Mucosa of descending colon (tissue), 3 donors: ENCODE results near the gene TM9SF1. TPM values are rescaled to one million over a fixed set of nuclear protein-coding genes. Genes with fewer than 3 reads are reported as not detected.

Source experiments
- ATAC-seq: fragments of 200-7000 bp; cut with Tn5 transposase; one replicate; pipeline ENCODE4 v1.9.1; 2020; ENCODE audit warnings: mild to moderate bottlenecking, moderate library complexity
- DNase-seq, 3 donors: peaks; one replicate each; pipeline ENCODE4 v3.0.0-alpha.2; 2020
- H3K36me3 ChIP-seq: fragments of 200-600 bp; one replicate; pipeline ENCODE4 v1.8.0; 2021; ENCODE audit warnings: low read depth, mild to moderate bottlenecking
- H3K4me1 ChIP-seq: fragments of 200-600 bp; one replicate; pipeline ENCODE4 v1.8.0; 2021; ENCODE audit warnings: low read depth, mild to moderate bottlenecking
- H3K4me3 ChIP-seq: fragments of 200-600 bp; one replicate; pipeline ENCODE4 v1.8.0; 2021; ENCODE audit warnings: mild to moderate bottlenecking
- H3K9me3 ChIP-seq: fragments of 200-600 bp; one replicate; pipeline ENCODE4 v1.8.0; 2021; ENCODE audit warnings: mild to moderate bottlenecking
- CTCF ChIP-seq: fragments of 200-600 bp; IDR thresholded peaks from one replicate; pipeline ENCODE4 v1.8.0; 2022; ENCODE audit warnings: antibody characterized with exemption, mild to moderate bottlenecking
- intact Hi-C, 2 donors: fragments of 100-400 bp; cut with DNase I in 1 of 2; cut with micrococcal nuclease in 1 of 2; formaldehyde crosslinking; loops; one replicate each; pipeline versions ENCODE4 v1.11.0 to v1.11.1; 2022; cut with DNase I, micrococcal nuclease
- total RNA-seq, 3 donors: library from RNA; stranded (reverse); fragmentation: NEBNext Ultra II Directional in 2 of 3; extraction: Animal tissue kit (Norgen Biotek cat#: 25700) in 2 of 3; gene quantifications; one replicate each; pipeline versions ENCODE4 v1.2.1 to v1.2.4, GENCODE V29; 2021 to 2023
- donor health status: DM: no; HTN: no; CAD: no; lungs with moderate emphysema.
- donor health status: DM: no; HTN: no; CAD: no.
- donor health status: DM: no; HTN: yes; CAD: no.

The TM9SF1 gene
- total RNA-seq, 3 donors from 2014 or later: 41.7 to 49.1 (median 47.1) TPM

GRCh38 chr14:24172261-24172860, 22.9 kb downstream of the TM9SF1 start:
- H3K4me3 ChIP-seq: no peak overlapping the region
- ATAC-seq (no peak), DNase-seq (no peak)
- TF ChIP-seq CTCF: no peak
- no peaks in the 10 kb centered on the region for H3K36me3 ChIP-seq
- intact Hi-C loops: no loop called here
- H3K4me1 ChIP-seq: no peaks in the 10 kb centered on the region
- no peaks in the 10 kb centered on the region for H3K9me3 ChIP-seq

GRCh38 chr14:24171422-24172260, 23.6 kb downstream of the TM9SF1 start, which contains the start of gene REC8:
Gene REC8, plus strand, starts transcription at chr14:24172080. Its CDS starts 473 bp downstream, at chr14:24172553.
- intact Hi-C loops: no loop called here
- Histone ChIP-seq H3K4me3 (no peak within 1 kb of the TSS), H3K9me3 (no peaks in the 10 kb centered on the region), H3K36me3 (no peaks in the 10 kb centered on the region), H3K4me1 (no peaks in the 10 kb centered on the region)
- DNase-seq (peak; percentile 58 to 85 (median 68)), ATAC-seq (peak; percentile 72)
- TF ChIP-seq CTCF: no peak

- H3K36me3 ChIP-seq: no peaks in the 10 kb centered on the region
- H3K4me1 ChIP-seq: peaks cover 5% of the 10 kb centered on the region
- no peak for TF ChIP-seq CTCF
- no peak for DNase-seq
- intact Hi-C loops: no loop called here
- H3K4me3 ChIP-seq: no peak overlapping the region
- H3K9me3 ChIP-seq: no peaks in the 10 kb centered on the region
- no peak for ATAC-seq
Observed at GRCh38 chr14:24167469-24168114, 27.6 kb downstream of the TM9SF1 start.

GRCh38 chr14:24165785-24166184, 29.5 kb downstream of the TM9SF1 start:
- Histone ChIP-seq H3K4me1 (peaks cover 19% of the 10 kb centered on the region), H3K36me3 (no peaks in the 10 kb centered on the region), H3K4me3 (no peak overlapping the region), H3K9me3 (no peaks in the 10 kb centered on the region)
- ATAC-seq (no peak), DNase-seq (peak in 1 of 3 donors; percentile 13)
- intact Hi-C loops: no loop called here
- TF ChIP-seq CTCF: no peak

- TF ChIP-seq CTCF: no peak
- Histone ChIP-seq H3K9me3 (no peaks in the 10 kb centered on the region), H3K4me1 (peaks cover 22% of the 10 kb centered on the region), H3K36me3 (no peaks in the 10 kb centered on the region), H3K4me3 (no peak overlapping the region)
- intact Hi-C loops: no loop called here
- DNase-seq (peak in 1 of 3 donors; percentile 40), ATAC-seq (no peak)
Observed at GRCh38 chr14:24164518-24164991, 30.7 kb downstream of the TM9SF1 start.
